ENCODE measurements around the gene SALL3. TPM values are rescaled to one million over a fixed set of nuclear protein-coding genes. Genes with fewer than 3 reads are reported as not detected.

Gene SALL3
- total RNA-seq, 1 donor, result not detected

- H3K4me3 ChIP-seq (ENCODE audit: low read depth, low read length), result no peak overlapping the region
- no peak for DNase-seq (ENCODE audit: low read depth)
- no peak for TF ChIP-seq CTCF (IDR thresholded peaks at IDR 0.05; ENCODE audit: insufficient read depth, low read depth, low read length)
These were observed 707 bp downstream of the SALL3 start for GRCh38 chr18:78980279-78980771.

GRCh38 chr18:78980777-78981380, 1.3 kb downstream of the SALL3 start:
- DNase-seq (ENCODE audit: low read depth), result no peak
- TF ChIP-seq CTCF (IDR thresholded peaks at IDR 0.05; ENCODE audit: insufficient read depth, low read depth, low read length), result no peak
- H3K4me3 ChIP-seq (ENCODE audit: low read depth, low read length), result no peak overlapping the region

- TF ChIP-seq CTCF (IDR thresholded peaks at IDR 0.05; ENCODE audit: insufficient read depth, low read depth, low read length), result no peak
- no peak overlapping the region for H3K4me3 ChIP-seq (ENCODE audit: low read depth, low read length)
- DNase-seq (ENCODE audit: low read depth), result no peak
These were observed 1.8 kb downstream of the SALL3 start for GRCh38 chr18:78981394-78981831.

GRCh38 chr18:78981989-78982620, 2.5 kb downstream of the SALL3 start:
- TF ChIP-seq CTCF (IDR thresholded peaks at IDR 0.05; ENCODE audit: insufficient read depth, low read depth, low read length), result no peak
- DNase-seq (ENCODE audit: low read depth), result no peak
- H3K4me3 ChIP-seq (ENCODE audit: low read depth, low read length), result no peak overlapping the region

GRCh38 chr18:78983512-78983911, 3.9 kb downstream of the SALL3 start:
- no peak overlapping the region for H3K4me3 ChIP-seq (ENCODE audit: low read depth, low read length)
- no peak for TF ChIP-seq CTCF (IDR thresholded peaks at IDR 0.05; ENCODE audit: insufficient read depth, low read depth, low read length)
- no peak for DNase-seq (ENCODE audit: low read depth)

GRCh38 chr18:78984941-78985784, 5.5 kb downstream of the SALL3 start:
- peak; percentile 32 for TF ChIP-seq CTCF (IDR thresholded peaks at IDR 0.05; ENCODE audit: insufficient read depth, low read depth, low read length)

More at GRCh38 chr18:78984941-78985784, 5.5 kb downstream of the SALL3 start:
- peak; percentile 16 for DNase-seq (ENCODE audit: low read depth)
- H3K4me3 ChIP-seq (ENCODE audit: low read depth, low read length), result no peak overlapping the region
